ENCODE measurements around the gene ARF1.
A peak's percentile ranks its signal among the peaks of the same experiment; 100 is the strongest.

- no peak; the same call in 1 of the 2 replicates for TF ChIP-seq POLR2AphosphoS5 (IDR thresholded peaks at IDR 0.05; ENCODE audit: low read length)
- TF ChIP-seq, protein P1, sequence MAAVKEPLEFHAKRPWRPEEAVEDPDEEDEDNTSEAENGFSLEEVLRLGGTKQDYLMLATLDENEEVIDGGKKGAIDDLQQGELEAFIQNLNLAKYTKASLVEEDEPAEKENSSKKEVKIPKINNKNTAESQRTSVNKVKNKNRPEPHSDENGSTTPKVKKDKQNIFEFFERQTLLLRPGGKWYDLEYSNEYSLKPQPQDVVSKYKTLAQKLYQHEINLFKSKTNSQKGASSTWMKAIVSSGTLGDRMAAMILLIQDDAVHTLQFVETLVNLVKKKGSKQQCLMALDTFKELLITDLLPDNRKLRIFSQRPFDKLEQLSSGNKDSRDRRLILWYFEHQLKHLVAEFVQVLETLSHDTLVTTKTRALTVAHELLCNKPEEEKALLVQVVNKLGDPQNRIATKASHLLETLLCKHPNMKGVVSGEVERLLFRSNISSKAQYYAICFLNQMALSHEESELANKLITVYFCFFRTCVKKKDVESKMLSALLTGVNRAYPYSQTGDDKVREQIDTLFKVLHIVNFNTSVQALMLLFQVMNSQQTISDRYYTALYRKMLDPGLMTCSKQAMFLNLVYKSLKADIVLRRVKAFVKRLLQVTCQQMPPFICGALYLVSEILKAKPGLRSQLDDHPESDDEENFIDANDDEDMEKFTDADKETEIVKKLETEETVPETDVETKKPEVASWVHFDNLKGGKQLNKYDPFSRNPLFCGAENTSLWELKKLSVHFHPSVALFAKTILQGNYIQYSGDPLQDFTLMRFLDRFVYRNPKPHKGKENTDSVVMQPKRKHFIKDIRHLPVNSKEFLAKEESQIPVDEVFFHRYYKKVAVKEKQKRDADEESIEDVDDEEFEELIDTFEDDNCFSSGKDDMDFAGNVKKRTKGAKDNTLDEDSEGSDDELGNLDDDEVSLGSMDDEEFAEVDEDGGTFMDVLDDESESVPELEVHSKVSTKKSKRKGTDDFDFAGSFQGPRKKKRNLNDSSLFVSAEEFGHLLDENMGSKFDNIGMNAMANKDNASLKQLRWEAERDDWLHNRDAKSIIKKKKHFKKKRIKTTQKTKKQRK (IDR thresholded peaks at IDR 0.05; ENCODE audit: low read depth, low read length): no peak
- TF ChIP-seq, protein P2, sequence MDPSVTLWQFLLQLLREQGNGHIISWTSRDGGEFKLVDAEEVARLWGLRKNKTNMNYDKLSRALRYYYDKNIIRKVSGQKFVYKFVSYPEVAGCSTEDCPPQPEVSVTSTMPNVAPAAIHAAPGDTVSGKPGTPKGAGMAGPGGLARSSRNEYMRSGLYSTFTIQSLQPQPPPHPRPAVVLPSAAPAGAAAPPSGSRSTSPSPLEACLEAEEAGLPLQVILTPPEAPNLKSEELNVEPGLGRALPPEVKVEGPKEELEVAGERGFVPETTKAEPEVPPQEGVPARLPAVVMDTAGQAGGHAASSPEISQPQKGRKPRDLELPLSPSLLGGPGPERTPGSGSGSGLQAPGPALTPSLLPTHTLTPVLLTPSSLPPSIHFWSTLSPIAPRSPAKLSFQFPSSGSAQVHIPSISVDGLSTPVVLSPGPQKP (IDR thresholded peaks at IDR 0.05; ENCODE audit: low read depth, low read length): no peak
- TF ChIP-seq CTCF (IDR thresholded peaks at IDR 0.05 in 2 of 3, conservative IDR thresholded peaks at IDR 0.05 in 1 of 3; ENCODE audit: control insufficient read depth in 2 of 3, extremely low read depth in 1 of 3, insufficient read depth in 1 of 3, low read depth in 3 of 3, low read length in 3 of 3): no peak
- TF ChIP-seq NFIC (IDR thresholded peaks at IDR 0.05; ENCODE audit: low read depth, low read length): no peak
- no peak for TF ChIP-seq CHD1 (IDR thresholded peaks at IDR 0.05; ENCODE audit: low read depth, low read length)
- no peak for TF ChIP-seq POU2F2 (IDR thresholded peaks at IDR 0.05; ENCODE audit: borderline replicate concordance, low read depth, low read length)
- peak; percentile 47; the same call in 1 of the 2 replicates for TF ChIP-seq POLR2A (IDR thresholded peaks at IDR 0.05; ENCODE audit: low read depth, low read length)
- TF ChIP-seq RELA (IDR thresholded peaks at IDR 0.05; ENCODE audit: borderline replicate concordance, partially characterized antibody): no peak
Observed at GRCh38 chr1:228082918-228083870, 686 bp downstream of the ARF1 start.

Measured in GM12878 (cell line).